Vagina (tissue), 2 donors: Measurements from ENCODE around the gene F2R.

Source experiments
- POLR2A ChIP-seq, 2 donors: fragments of 450-650 bp; IDR thresholded peaks; one replicate each; pipeline ENCODE4 v1.6.1; 2017; ENCODE audit warnings: antibody characterized with exemption in 2 of 2, mild to moderate bottlenecking in 2 of 2, moderate library complexity in 2 of 2
- POLR2AphosphoS5 ChIP-seq, 2 donors: sonication (generic); formaldehyde crosslinking; IDR thresholded peaks; one replicate each; pipeline ENCODE4 v1.9.0; 2017; ENCODE audit warnings: antibody characterized with exemption in 2 of 2, mild to moderate bottlenecking in 2 of 2, low read depth in 1 of 2; ENCODE audit not compliant: insufficient read depth in 1 of 2

DNA sequence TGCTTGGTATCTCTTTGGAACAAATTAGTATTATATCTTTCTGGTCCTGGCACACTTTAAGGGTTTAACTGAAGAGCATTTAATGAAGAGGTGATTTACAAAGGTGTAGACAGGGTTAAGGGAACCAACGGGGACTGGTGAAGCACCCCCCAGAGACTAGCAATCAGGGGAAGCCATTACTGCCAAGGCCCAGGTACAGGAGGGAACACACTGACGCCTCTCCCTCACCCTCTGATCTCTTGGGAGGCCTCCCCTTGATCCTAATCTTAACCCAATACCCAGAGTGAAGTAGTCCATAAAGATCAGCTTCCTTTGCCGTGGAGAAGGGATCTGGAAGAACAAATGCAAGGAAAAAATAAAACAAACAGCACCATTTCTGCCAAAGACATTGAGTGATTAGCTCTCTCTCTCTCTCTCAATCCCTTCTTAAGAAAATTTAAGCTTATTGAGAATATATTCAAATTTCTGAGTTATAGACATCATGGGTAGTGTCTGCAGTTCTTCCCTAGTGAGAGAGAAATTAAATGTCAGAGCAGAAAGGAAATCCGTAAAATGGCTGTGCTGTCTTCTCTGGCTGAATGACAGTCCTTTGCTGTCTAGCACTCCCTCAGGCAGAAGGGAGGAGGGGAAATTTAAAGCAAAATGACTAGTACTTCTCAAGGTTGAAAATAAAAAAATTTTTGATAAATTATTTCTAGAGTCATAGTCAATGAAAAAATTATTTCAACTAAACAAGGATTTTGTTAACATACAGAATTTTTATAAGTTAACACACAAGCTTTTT, 20.0 kb downstream of the F2R start:
- no peak for TF ChIP-seq POLR2AphosphoS5 (IDR thresholded peaks at IDR 0.05; ENCODE audit: insufficient read depth in 1 of 2, low read depth in 1 of 2)
- TF ChIP-seq POLR2A (IDR thresholded peaks at IDR 0.05): no peak
